Measurements from ENCODE around the gene PITPNM3.

The PITPNM3 gene

GRCh38 chr17:6505425-6506142, 50.8 kb downstream of the PITPNM3 start:
- H3K4me3 ChIP-seq (ENCODE audit: low read length), result no peak overlapping the region
- peaks cover 6% of the 10 kb centered on the region; the same call in 1 of the 2 replicates for H3K4me1 ChIP-seq (ENCODE audit: insufficient read depth, low read length)
- H3K27me3 ChIP-seq (ENCODE audit: insufficient read depth, low read length), result no peaks in the 10 kb centered on the region
- no peaks in the 10 kb centered on the region for H3K36me3 ChIP-seq (ENCODE audit: insufficient read depth, low read depth, low read length)
- H3K27ac ChIP-seq (ENCODE audit: low read length), result no peak overlapping the region
- H3K9me3 ChIP-seq (ENCODE audit: insufficient read depth, low read depth, low read length), result no peaks in the 10 kb centered on the region
- no peak overlapping the region for H3K9ac ChIP-seq (ENCODE audit: low read depth, low read length)

- Histone ChIP-seq H3K4me1 (ENCODE audit: insufficient read depth, low read length) (no peaks in the 10 kb centered on the region), H3K4me3 (ENCODE audit: low read length) (no peak overlapping the region), H3K36me3 (ENCODE audit: insufficient read depth, low read depth, low read length) (no peaks in the 10 kb centered on the region), H3K9me3 (ENCODE audit: insufficient read depth, low read depth, low read length) (no peaks in the 10 kb centered on the region), H3K9ac (ENCODE audit: low read depth, low read length) (no peak overlapping the region), H3K27me3 (ENCODE audit: insufficient read depth, low read length) (no peaks in the 10 kb centered on the region), H3K27ac (ENCODE audit: low read length) (no peak overlapping the region)
Observed at GRCh38 chr17:6503641-6504195, 52.6 kb downstream of the PITPNM3 start.

- no peaks in the 10 kb centered on the region for H3K36me3 ChIP-seq (ENCODE audit: insufficient read depth, low read depth, low read length)
- H3K27me3 ChIP-seq (ENCODE audit: insufficient read depth, low read length), result no peaks in the 10 kb centered on the region; the same call in 1 of the 2 replicates
- H3K4me1 ChIP-seq (ENCODE audit: insufficient read depth, low read length), result no peaks in the 10 kb centered on the region; the same call in 1 of the 2 replicates
- H3K27ac ChIP-seq (ENCODE audit: low read length), result no peak overlapping the region
- no peak overlapping the region for H3K9ac ChIP-seq (ENCODE audit: low read depth, low read length)
- no peak overlapping the region for H3K4me3 ChIP-seq (ENCODE audit: low read length)
- H3K9me3 ChIP-seq (ENCODE audit: insufficient read depth, low read depth, low read length), result no peaks in the 10 kb centered on the region
Observed at GRCh38 chr17:6502871-6503509, 53.4 kb downstream of the PITPNM3 start.

- peaks cover 5% of the 10 kb centered on the region; the same call in 1 of the 2 replicates for H3K4me1 ChIP-seq (ENCODE audit: insufficient read depth, low read length)
Observed at GRCh38 chr17:6502142-6502541, 54.2 kb downstream of the PITPNM3 start.

GRCh38 chr17:6501359-6501758, 55.0 kb downstream of the PITPNM3 start:
- Histone ChIP-seq H3K4me1 (ENCODE audit: insufficient read depth, low read length) (peaks cover 12% of the 10 kb centered on the region; the same call in 1 of the 2 replicates), H3K9me3 (ENCODE audit: insufficient read depth, low read depth, low read length) (no peaks in the 10 kb centered on the region), H3K9ac (ENCODE audit: low read depth, low read length) (no peak overlapping the region), H3K36me3 (ENCODE audit: insufficient read depth, low read depth, low read length) (no peaks in the 10 kb centered on the region), H3K27ac (ENCODE audit: low read length) (no peak overlapping the region), H3K27me3 (ENCODE audit: insufficient read depth, low read length) (peaks cover 12% of the 10 kb centered on the region; the same call in 1 of the 2 replicates), H3K4me3 (ENCODE audit: low read length) (no peak overlapping the region)

More at GRCh38 chr17:6502142-6502541, 54.2 kb downstream of the PITPNM3 start:
- H3K27ac ChIP-seq (ENCODE audit: low read length), result no peak overlapping the region
- H3K9ac ChIP-seq (ENCODE audit: low read depth, low read length), result no peak overlapping the region
- no peaks in the 10 kb centered on the region for H3K9me3 ChIP-seq (ENCODE audit: insufficient read depth, low read depth, low read length)
- peaks cover 7% of the 10 kb centered on the region; the same call in 1 of the 2 replicates for H3K27me3 ChIP-seq (ENCODE audit: insufficient read depth, low read length)
- no peaks in the 10 kb centered on the region for H3K36me3 ChIP-seq (ENCODE audit: insufficient read depth, low read depth, low read length)
- H3K4me3 ChIP-seq (ENCODE audit: low read length), result no peak overlapping the region

GRCh38 chr17:6498901-6499540, 57.3 kb downstream of the PITPNM3 start:
- no peak overlapping the region for H3K9ac ChIP-seq (ENCODE audit: low read depth, low read length)
- H3K4me1 ChIP-seq (ENCODE audit: insufficient read depth, low read length), result peaks cover 29% of the 10 kb centered on the region; the same call in 1 of the 2 replicates
- H3K4me3 ChIP-seq (ENCODE audit: low read length), result no peak overlapping the region
- H3K27ac ChIP-seq (ENCODE audit: low read length), result no peak overlapping the region
- H3K27me3 ChIP-seq (ENCODE audit: insufficient read depth, low read length), result peaks cover 12% of the 10 kb centered on the region; the same call in 1 of the 2 replicates
- no peaks in the 10 kb centered on the region for H3K36me3 ChIP-seq (ENCODE audit: insufficient read depth, low read depth, low read length)
- no peaks in the 10 kb centered on the region for H3K9me3 ChIP-seq (ENCODE audit: insufficient read depth, low read depth, low read length)

- Histone ChIP-seq H3K36me3 (ENCODE audit: insufficient read depth, low read depth, low read length) (no peaks in the 10 kb centered on the region), H3K9ac (ENCODE audit: low read depth, low read length) (no peak overlapping the region), H3K27me3 (ENCODE audit: insufficient read depth, low read length) (peaks cover 12% of the 10 kb centered on the region; the same call in 1 of the 2 replicates), H3K4me3 (ENCODE audit: low read length) (no peak overlapping the region), H3K9me3 (ENCODE audit: insufficient read depth, low read depth, low read length) (no peaks in the 10 kb centered on the region), H3K4me1 (ENCODE audit: insufficient read depth, low read length) (peaks cover 29% of the 10 kb centered on the region; the same call in 1 of the 2 replicates), H3K27ac (ENCODE audit: low read length) (no peak overlapping the region)
Observed at GRCh38 chr17:6498356-6498755, 58.0 kb downstream of the PITPNM3 start.

GRCh38 chr17:6497496-6498221, 58.7 kb downstream of the PITPNM3 start:
- no peak overlapping the region for H3K27ac ChIP-seq (ENCODE audit: low read length)
- no peak overlapping the region for H3K4me3 ChIP-seq (ENCODE audit: low read length)
- no peaks in the 10 kb centered on the region for H3K9me3 ChIP-seq (ENCODE audit: insufficient read depth, low read depth, low read length)
- no peaks in the 10 kb centered on the region for H3K36me3 ChIP-seq (ENCODE audit: insufficient read depth, low read depth, low read length)
- H3K9ac ChIP-seq (ENCODE audit: low read depth, low read length), result no peak overlapping the region
- peaks cover 12% of the 10 kb centered on the region; the same call in 1 of the 2 replicates for H3K27me3 ChIP-seq (ENCODE audit: insufficient read depth, low read length)
- peaks cover 29% of the 10 kb centered on the region; the same call in 1 of the 2 replicates for H3K4me1 ChIP-seq (ENCODE audit: insufficient read depth, low read length)

- H3K36me3 ChIP-seq (ENCODE audit: insufficient read depth, low read depth, low read length), result no peaks in the 10 kb centered on the region
- H3K4me1 ChIP-seq (ENCODE audit: insufficient read depth, low read length), result peaks cover 29% of the 10 kb centered on the region; the same call in 1 of the 2 replicates
- H3K27ac ChIP-seq (ENCODE audit: low read length), result no peak overlapping the region
- H3K27me3 ChIP-seq (ENCODE audit: insufficient read depth, low read length), result peaks cover 12% of the 10 kb centered on the region; the same call in 1 of the 2 replicates
- peak overlapping the region; percentile 14; the same call in 1 of the 2 replicates for H3K9ac ChIP-seq (ENCODE audit: low read depth, low read length)
- H3K4me3 ChIP-seq (ENCODE audit: low read length), result peak overlapping the region; percentile 70; the same call in 1 of the 2 replicates
- no peaks in the 10 kb centered on the region for H3K9me3 ChIP-seq (ENCODE audit: insufficient read depth, low read depth, low read length)
Observed at GRCh38 chr17:6496640-6497441, 59.5 kb downstream of the PITPNM3 start.

- H3K4me3 ChIP-seq (ENCODE audit: low read length), result peak overlapping the region; percentile 70
- H3K9ac ChIP-seq (ENCODE audit: low read depth, low read length), result peak overlapping the region; percentile 67; the same call in 1 of the 2 replicates
- H3K9me3 ChIP-seq (ENCODE audit: insufficient read depth, low read depth, low read length), result no peaks in the 10 kb centered on the region
- H3K27ac ChIP-seq (ENCODE audit: low read length), result no peak overlapping the region
- H3K27me3 ChIP-seq (ENCODE audit: insufficient read depth, low read length), result peaks cover 12% of the 10 kb centered on the region; the same call in 1 of the 2 replicates
- H3K4me1 ChIP-seq (ENCODE audit: insufficient read depth, low read length), result peaks cover 29% of the 10 kb centered on the region; the same call in 1 of the 2 replicates
- H3K36me3 ChIP-seq (ENCODE audit: insufficient read depth, low read depth, low read length), result no peaks in the 10 kb centered on the region
Observed at GRCh38 chr17:6496116-6496481, 60.3 kb downstream of the PITPNM3 start.

Data from iPS-20b (cell line).